IMR-90 (cell line): Measurements from ENCODE around the gene TAF8. TPM values are rescaled to one million over a fixed set of nuclear protein-coding genes. Genes with fewer than 3 reads are reported as not detected.

Experiments
- ATAC-seq: fragments of 200-7000 bp; cut with Tn5 transposase; 2 replicates; pipeline ENCODE4 v1.9.1; 2020; ENCODE audit warnings: low read depth, mild to moderate bottlenecking, moderate library complexity
- BruUV-seq: library from RNA; stranded (reverse); fragments of 400-500 nt; replicated peaks from 2 replicates; lab custom pipeline; 2021; lab: Mats Ljungman, UMichigan
- CTCF ChIA-PET: fragments of 300-600 bp; formaldehyde crosslinking; extraction: SDS; loops from one replicate; lab custom pipeline; 2021; ENCODE audit warnings: antibody characterized with exemption; lab: Yijun Ruan, JAX
- POLR2A ChIA-PET: fragments of 300-600 bp; sonication (Branson Sonifier 250); formaldehyde crosslinking; loops from one replicate; lab custom pipeline; 2022; ENCODE audit warnings: antibody characterized with exemption; ENCODE audit not compliant: unreplicated experiment; lab: Charles Lee
- DNase-seq: peaks from one replicate; pipeline ENCODE4 v3.0.0; 2013
- H2AFZ ChIP-seq: replicated peaks from 2 replicates; pipeline ENCODE3; 2013; ENCODE audit warnings: low read length, mild to moderate bottlenecking; ENCODE audit not compliant: poor library complexity
- H2AK5ac ChIP-seq: 2 replicates; pipeline ENCODE4 v1.6.1; 2013; ENCODE audit warnings: low read depth, low read length, inconsistent platforms
- H2AK9ac ChIP-seq: replicated peaks from 2 replicates; pipeline ENCODE3; 2013; ENCODE audit warnings: mild to moderate bottlenecking, low read depth, low read length, moderate library complexity; ENCODE audit not compliant: poor library complexity
- H2BK120ac ChIP-seq: 2 replicates; pipeline ENCODE4 v1.6.1; 2013; ENCODE audit warnings: low read depth, low read length, inconsistent platforms
- H2BK15ac ChIP-seq: 3 replicates; pipeline ENCODE4 v1.6.1; 2013; ENCODE audit warnings: low read depth, low read length, inconsistent platforms
- H2BK20ac ChIP-seq: 2 replicates; pipeline ENCODE4 v1.6.1; 2013; ENCODE audit warnings: low read depth, mild to moderate bottlenecking, inconsistent platforms, low read length, moderate library complexity
- H2BK5ac ChIP-seq: 2 replicates; pipeline ENCODE4 v1.6.1; 2013; ENCODE audit warnings: mild to moderate bottlenecking, low read depth, low read length, inconsistent platforms; ENCODE audit not compliant: poor library complexity, severe bottlenecking
- H3K14ac ChIP-seq: replicated peaks from 2 replicates; pipeline ENCODE4 v1.6.1; 2013; ENCODE audit warnings: low read depth, low read length, inconsistent platforms
- H3K18ac ChIP-seq: 2 replicates; pipeline ENCODE4 v1.6.1; 2013; ENCODE audit warnings: low read depth, low read length, control low read depth
- H3K23ac ChIP-seq: 2 replicates; pipeline ENCODE4 v1.6.1; 2013; ENCODE audit warnings: low read depth, low read length, inconsistent platforms
- H3K27ac ChIP-seq: 2 replicates; pipeline ENCODE4 v1.5.1; 2013; ENCODE audit warnings: mild to moderate bottlenecking, control low read depth, low read length; ENCODE audit not compliant: insufficient read depth
- H3K27me3 ChIP-seq: 2 replicates; pipeline ENCODE4 v1.6.1; 2013; ENCODE audit warnings: low read length; ENCODE audit not compliant: control insufficient read depth, insufficient read depth
- H3K36me3 ChIP-seq: 2 replicates; pipeline ENCODE4 v1.6.1; 2013; ENCODE audit warnings: low read length, mixed read lengths; ENCODE audit not compliant: control insufficient read depth, insufficient read depth
- H3K4ac ChIP-seq: 2 replicates; pipeline ENCODE4 v1.6.1; 2013; ENCODE audit warnings: low read depth, low read length, inconsistent platforms
- H3K4me1 ChIP-seq: 2 replicates; pipeline ENCODE4 v1.6.1; 2013; ENCODE audit warnings: low read length, mixed read lengths; ENCODE audit not compliant: control insufficient read depth, insufficient read depth
- H3K4me2 ChIP-seq: 2 replicates; pipeline ENCODE4 v1.6.1; 2013; ENCODE audit warnings: low read depth, mild to moderate bottlenecking, control low read depth, low read length, moderate library complexity
- H3K4me3 ChIP-seq: 2 replicates; pipeline ENCODE4 v1.5.1; 2013; ENCODE audit warnings: low read depth, mild to moderate bottlenecking, control low read depth, low read length, moderate library complexity; ENCODE audit not compliant: insufficient read depth
- H3K56ac ChIP-seq: 2 replicates; pipeline ENCODE4 v1.6.1; 2013; ENCODE audit warnings: low read length, inconsistent platforms; ENCODE audit not compliant: insufficient read depth; ENCODE audit errors: extremely low read depth
- H3K79me1 ChIP-seq, 2 experiments: 2 replicates each; pipeline ENCODE4 v1.6.1; 2013; ENCODE audit warnings: low read length in 2 of 2, inconsistent platforms in 1 of 2, low read depth in 1 of 2
- H3K9ac ChIP-seq: 2 replicates; pipeline ENCODE4 v1.6.1; 2013; ENCODE audit warnings: low read depth, low read length, control low read depth
- H3K9me1 ChIP-seq: 2 replicates; pipeline ENCODE4 v1.6.1; 2013; ENCODE audit warnings: low read length, inconsistent platforms; ENCODE audit not compliant: insufficient read depth
- H3K9me3 ChIP-seq: 2 replicates; pipeline ENCODE4 v1.6.1; 2013; ENCODE audit warnings: low read length; ENCODE audit not compliant: control insufficient read depth, insufficient read depth
- H4K20me1 ChIP-seq: 2 replicates; pipeline ENCODE4 v1.6.1; 2013; ENCODE audit warnings: low read length, inconsistent platforms; ENCODE audit not compliant: insufficient read depth
- H4K5ac ChIP-seq: 2 replicates; pipeline ENCODE4 v1.6.1; 2013; ENCODE audit warnings: mild to moderate bottlenecking, low read depth, low read length, control low read depth
- H4K8ac ChIP-seq, 2 experiments: 2 replicates each; pipeline ENCODE4 v1.6.1; 2013; ENCODE audit warnings: low read depth in 2 of 2, low read length in 2 of 2, control low read depth in 1 of 2, inconsistent platforms in 1 of 2
- H4K91ac ChIP-seq: 2 replicates; pipeline ENCODE4 v1.6.1; 2013; ENCODE audit warnings: low read depth, low read length, inconsistent platforms; ENCODE audit not compliant: insufficient read depth
- BHLHE40 ChIP-seq: fragments of 150-350 bp; IDR thresholded peaks from 2 replicates; pipeline ENCODE4 v1.6.1; 2016; ENCODE audit warnings: mild to moderate bottlenecking, low read depth, low read length
- SMC3 ChIP-seq: fragments of 150-350 bp; IDR thresholded peaks from 2 replicates; pipeline ENCODE4 v1.6.1; 2016; ENCODE audit warnings: low read depth, mild to moderate bottlenecking, antibody characterized with exemption, low read length, moderate library complexity
- WGBS, 2 experiments: methylation state at CpG; one replicate each; pipeline versions ENCODE4 v1.1.5 to v1.1.7; 2013; ENCODE audit warnings: missing lambda C conversion rate in 2 of 2; ENCODE audit not compliant: insufficient read length in 1 of 2; ENCODE audit errors: extremely low coverage in 2 of 2; 5-methylcytosine and 5-hydroxymethylcytosine counted together
- dilution Hi-C: fragments of 300-500 bp; cut with HindIII; formaldehyde crosslinking; loops from one replicate; pipeline ENCODE4 v1.14.3; 2018; ENCODE audit warnings: low sequenced_read_pairs; ENCODE audit not compliant: unreplicated experiment
- in situ Hi-C: fragments of 300-500 bp; cut with MboI; formaldehyde crosslinking; loops from 3 replicates; pipeline ENCODE4 v1.14.3; 2019; ENCODE audit warnings: low sequenced_read_pairs, inconsistent platforms, mixed read lengths
- intact Hi-C: fragments of 100-400 bp; cut with micrococcal nuclease; formaldehyde crosslinking; loops from 2 replicates; pipeline ENCODE4 v1.10.0; 2022
- polyA plus RNA-seq, 3 experiments: library from polyadenylated mRNA; depleted of rRNA; stranded (reverse); fragments of >200 nt; gene quantifications; 2 replicates each; pipeline ENCODE4 v1.2.3, GENCODE V29; 2012; ENCODE audit warnings: low replicate concordance in 1 of 3
- total RNA-seq: library from RNA; depleted of rRNA; stranded (reverse); fragments of >200 nt; gene quantifications from 2 replicates; pipeline ENCODE4 v1.2.3, GENCODE V29; 2012

TAF8 gene
- total and polyA plus RNA-seq, 2 of the 4 experiments (the other 2 are of a cell fraction): 14.3 to 22.8 TPM

DNA sequence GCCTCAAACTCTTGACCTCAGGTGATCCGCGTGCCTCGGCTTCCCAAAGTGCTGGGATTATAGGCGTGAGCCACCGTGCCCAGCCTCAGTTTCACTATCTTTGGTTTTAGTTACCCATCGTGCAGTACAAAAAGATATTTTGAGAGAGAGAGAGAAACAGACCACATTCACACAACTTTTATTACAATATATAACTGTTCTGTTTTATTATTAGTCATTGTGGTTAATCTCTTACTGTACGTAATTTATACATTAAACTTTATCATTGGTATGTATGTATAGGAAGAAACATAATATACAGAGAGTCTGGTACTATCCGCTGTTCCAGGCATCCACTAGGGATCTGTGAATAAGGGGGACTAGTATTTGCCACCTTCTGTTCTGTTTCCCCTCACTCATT, 29.4 kb upstream of the TAF8 start:
- Histone ChIP-seq H3K4me2 (no peak overlapping the region), H3K18ac (no peak overlapping the region), H4K8ac (no peak overlapping the region), H3K36me3 (no peaks in the 10 kb centered on the region), H2BK20ac (no peak overlapping the region), H3K4ac (no peak overlapping the region), H3K27me3 (no peaks in the 10 kb centered on the region), H2BK5ac (no peak overlapping the region), H2AFZ (no peak overlapping the region), H3K79me1 (no peaks in the 10 kb centered on the region), H3K4me3 (no peak overlapping the region), H4K91ac (no peak overlapping the region), H2AK5ac (no peak overlapping the region), H2BK15ac (no peak overlapping the region), H3K9me3 (no peaks in the 10 kb centered on the region), H3K23ac (no peak overlapping the region), H3K9me1 (peaks cover 6% of the 10 kb centered on the region; the same call in 1 of the 2 replicates), H3K9ac (no peak overlapping the region), H3K56ac (no peak overlapping the region), H4K20me1 (peaks cover 3% of the 10 kb centered on the region; the same call in 1 of the 2 replicates), H4K5ac (no peak overlapping the region), H2BK120ac (no peak overlapping the region), H3K4me1 (peaks cover 6% of the 10 kb centered on the region), H2AK9ac (no peak overlapping the region), H3K14ac (no peak overlapping the region), H3K27ac (no peak overlapping the region)
- DNase-seq: no peak
- TF ChIP-seq BHLHE40: no peak
- no peak for TF ChIP-seq SMC3
- ChIA-PET CTCF (no interaction called here), POLR2A (no interaction called here)
- WGBS, 2 experiments: no CpG with 5 or more reads among the region's 8 CpGs
- intact Hi-C loops (no loop called here), in situ Hi-C loops (no loop called here), dilution Hi-C loops (no loop called here)
- no TSS peak for BruUV-seq
- no peak for ATAC-seq
